Subcutaneous adipose tissue (tissue), 4 donors: ENCODE data around the gene EDARADD. TPM values are rescaled to one million over a fixed set of nuclear protein-coding genes. Genes with fewer than 3 reads are reported as not detected.

Experiments used
- CTCF ChIP-seq: fragments of 450-650 bp; IDR thresholded peaks from one replicate; pipeline ENCODE4 v1.5.1; 2016; ENCODE audit warnings: low read depth, mild to moderate bottlenecking, control low read depth, antibody characterized with exemption, moderate library complexity
- total RNA-seq, 4 donors: library from RNA; depleted of rRNA; stranded (reverse); fragments of >200 nt; gene quantifications; one replicate each; pipeline ENCODE4 v1.1.0, GENCODE V29; 2016

Gene EDARADD
- total RNA-seq, 4 donors from 2014 or later, result 0.66 to 3.1 TPM; not detected in 2

- no peak for TF ChIP-seq CTCF
These were observed 140.1 kb downstream of the EDARADD start for GRCh38 chr1:236534151-236534651.

Other genes starting within 250 kb of the EDARADD start
- gene ERO1B, start 112.3 kb upstream of the EDARADD start, total RNA-seq, result 10 to 100 TPM; 10.9 to 17.1 (median 12.9) TPM
- gene LGALS8, start 129.7 kb downstream of the EDARADD start, total RNA-seq, result 100 to 1,000 TPM in 3 of 4 donors, 10 to 100 TPM in 1; 98.5 to 123 (median 115) TPM
- gene HEATR1, start 210.2 kb downstream of the EDARADD start, total RNA-seq, result 10 to 100 TPM; 20.1 to 32.0 (median 25.3) TPM